GM19438 (cell line): ENCODE data around the gene PTTG1.

Source experiments
- ATAC-seq: cut with Tn5 transposase; IDR thresholded peaks from one replicate; pipeline ENCODE4 v1.9.1; 2021; ENCODE audit warnings: low read depth; ENCODE audit not compliant: unreplicated experiment

PTTG1 gene

DNA sequence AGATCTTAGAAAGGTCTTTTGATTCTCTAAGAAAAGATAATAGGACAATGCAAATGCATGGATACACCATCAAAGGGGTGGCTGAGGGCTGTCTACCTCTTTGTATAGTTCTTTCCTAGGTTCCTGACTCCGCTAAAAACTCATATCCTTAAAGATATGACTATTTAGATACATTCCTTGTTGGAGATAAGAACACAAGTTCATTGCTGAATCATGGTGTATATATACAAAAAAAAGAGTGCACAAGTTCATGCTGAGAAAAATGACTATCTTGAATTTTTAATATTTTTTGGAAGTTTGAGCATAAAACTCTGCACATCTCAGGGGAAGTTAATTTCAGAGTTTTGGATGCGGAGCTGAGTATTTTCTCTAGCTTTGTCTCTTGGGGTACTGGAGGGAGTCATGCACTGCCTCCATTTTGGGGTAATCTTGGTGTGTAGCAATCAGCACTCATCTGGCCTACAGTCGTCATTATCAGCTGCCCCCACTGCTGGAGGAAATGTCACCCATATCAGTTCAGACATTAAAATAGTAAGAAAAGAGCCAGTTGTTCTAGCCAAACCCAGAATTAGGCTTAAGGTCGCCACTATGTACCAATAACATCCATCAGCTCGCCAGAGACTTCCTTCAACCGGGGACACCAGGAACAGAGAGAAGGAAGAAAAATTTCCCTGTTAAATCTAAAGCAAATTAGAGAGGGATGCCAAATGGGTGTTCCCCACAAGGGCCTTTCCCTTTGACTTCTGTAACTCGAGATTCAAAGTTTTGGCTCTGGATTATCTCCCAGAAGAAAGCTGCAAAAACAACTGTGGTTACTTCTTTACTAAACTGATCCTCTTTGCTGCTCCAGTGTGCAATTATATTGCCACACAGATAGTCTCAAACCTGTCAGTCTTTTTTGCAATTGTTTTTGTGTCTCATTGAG is 49.0 kb downstream of the PTTG1 start:
- ATAC-seq = no peak

DNA sequence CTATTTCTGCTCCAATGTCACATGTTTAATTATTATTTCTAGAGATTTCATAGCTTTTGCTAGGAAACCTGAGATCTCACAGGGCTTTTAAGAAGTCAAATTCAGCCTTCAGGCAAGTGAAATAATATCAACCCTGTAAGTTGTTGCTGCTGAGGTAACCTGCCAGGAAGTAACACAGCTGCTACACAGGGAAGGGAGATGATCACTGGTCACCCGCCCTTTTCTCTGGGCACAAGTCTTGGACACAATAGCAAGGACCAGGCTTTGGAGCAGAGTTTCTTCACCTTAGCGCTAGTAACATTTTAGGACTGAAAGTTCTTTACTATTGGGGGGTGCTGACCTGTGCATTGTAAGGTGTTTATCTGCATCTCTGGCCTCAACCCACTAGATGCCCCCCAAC is 50.1 kb downstream of the PTTG1 start:
- no peak for ATAC-seq

DNA sequence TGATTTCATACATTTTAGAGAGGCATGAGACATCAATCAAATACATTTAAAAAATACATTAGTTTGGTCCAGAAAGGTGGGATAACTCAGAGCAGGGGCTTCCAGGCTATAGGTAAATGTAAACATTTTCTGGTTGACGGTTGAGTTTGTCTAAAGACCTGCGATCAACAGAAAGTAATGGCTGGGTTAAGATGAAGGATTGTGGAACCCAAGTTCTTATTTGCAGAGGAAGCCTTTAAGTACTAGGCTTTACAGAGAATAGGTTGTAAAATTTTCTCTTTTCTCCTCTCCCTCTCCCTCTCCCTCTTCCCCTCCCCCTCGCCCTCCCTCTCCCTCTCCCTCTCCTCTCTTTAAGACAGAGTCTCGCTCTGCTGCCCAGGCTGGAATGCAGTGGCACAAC is 50.8 kb downstream of the PTTG1 start:
- ATAC-seq = no peak

DNA sequence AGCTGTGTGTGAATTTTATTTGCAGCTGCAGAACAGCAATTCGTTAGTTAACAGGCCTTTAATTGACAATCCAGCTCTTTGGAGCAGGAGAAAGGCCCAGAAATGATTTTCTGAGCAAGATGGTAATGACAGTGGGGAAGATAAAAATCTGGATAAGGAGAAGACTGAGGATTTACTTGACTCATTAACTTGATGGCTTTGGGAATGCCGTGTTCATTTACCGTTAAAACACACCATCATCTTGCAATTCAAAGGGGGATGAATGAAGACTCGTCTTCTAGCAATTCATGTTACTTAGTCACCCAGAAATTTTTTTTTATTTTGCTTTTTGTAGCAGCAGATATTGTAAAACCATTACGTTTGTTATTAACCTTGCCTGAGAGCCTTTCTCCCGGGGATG is 52.0 kb downstream of the PTTG1 start:
- no peak for ATAC-seq

DNA sequence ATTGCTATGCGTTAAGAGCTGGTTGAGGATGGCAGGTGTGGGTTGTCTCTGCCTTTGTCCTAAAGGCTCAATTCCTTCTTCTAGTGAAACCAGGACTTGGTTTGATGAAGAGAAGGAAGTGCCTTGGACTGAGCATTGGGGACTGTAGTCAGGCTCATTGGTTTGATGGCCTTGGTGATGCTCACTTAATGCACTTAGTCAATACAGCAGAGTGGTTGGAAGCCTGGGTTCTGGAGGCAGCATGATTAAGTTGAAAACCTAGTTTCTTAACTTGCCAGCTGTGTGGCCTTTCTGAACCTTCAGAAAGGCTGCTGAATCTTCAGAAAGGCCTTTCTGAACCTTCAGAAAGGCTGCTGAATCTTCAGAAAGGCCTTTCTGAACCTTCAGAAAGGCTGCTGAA is 52.4 kb downstream of the PTTG1 start:
- ATAC-seq = no peak

DNA sequence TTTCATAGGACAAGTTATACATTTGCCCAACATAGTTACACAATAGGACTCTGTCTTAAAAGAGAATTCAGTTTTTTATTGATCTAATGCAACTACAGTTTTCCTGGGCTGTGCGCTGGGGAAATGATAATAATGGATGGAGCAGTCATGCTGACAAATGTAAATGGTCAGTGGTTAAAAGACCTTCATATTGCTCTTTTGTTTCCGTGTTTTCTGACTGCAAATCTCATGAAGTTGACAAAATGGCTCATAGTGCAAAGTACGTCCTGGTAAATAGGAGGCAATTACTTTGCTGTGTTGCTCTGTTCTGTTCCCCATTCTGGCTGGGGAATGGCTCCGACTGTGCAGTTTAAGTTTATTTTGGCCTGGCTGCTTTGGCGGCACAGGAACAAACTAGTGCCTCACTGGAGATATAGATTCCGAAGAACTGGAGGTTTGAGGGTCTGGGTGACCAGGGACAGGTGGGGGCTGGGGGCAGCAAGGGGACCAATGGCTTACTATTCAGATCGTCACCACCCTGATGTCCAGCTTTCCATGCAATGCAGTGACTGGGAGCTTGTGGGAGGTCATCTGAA is 54.3 kb downstream of the PTTG1 start:
- no peak for ATAC-seq

DNA sequence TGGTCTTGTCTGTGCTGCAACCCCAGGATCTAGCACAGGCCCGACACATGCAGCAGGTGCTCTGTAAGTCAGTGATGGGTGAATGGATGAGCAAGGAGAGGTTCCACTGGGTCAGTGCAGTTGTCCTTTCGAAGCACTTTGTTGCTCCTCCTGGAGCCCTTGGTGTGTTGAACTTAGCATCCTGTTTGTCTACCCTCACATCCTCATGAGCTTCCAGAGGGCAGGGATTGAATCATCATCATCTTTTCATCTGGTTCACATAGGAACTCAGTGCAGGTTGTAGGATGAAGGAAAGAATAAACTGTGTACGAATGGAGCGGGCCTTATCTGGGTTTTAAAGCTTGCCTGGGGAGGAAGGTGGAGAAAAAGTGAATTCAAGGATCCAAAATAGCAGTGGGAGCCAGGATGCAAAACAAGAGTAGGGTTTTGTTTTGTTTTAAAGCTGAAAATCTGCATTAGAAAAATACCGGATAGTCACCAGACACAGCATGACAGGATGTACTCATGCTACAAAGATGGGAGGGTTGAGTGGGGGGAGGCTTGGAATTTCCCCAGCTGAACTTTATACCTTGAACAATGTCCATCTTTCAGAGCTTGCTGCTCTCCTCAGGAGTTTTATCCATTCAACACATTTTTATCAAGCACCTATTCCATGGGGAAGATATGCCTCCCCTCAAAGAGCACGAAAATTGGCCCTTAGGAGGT is 55.8 kb downstream of the PTTG1 start:
- ATAC-seq = no peak

DNA sequence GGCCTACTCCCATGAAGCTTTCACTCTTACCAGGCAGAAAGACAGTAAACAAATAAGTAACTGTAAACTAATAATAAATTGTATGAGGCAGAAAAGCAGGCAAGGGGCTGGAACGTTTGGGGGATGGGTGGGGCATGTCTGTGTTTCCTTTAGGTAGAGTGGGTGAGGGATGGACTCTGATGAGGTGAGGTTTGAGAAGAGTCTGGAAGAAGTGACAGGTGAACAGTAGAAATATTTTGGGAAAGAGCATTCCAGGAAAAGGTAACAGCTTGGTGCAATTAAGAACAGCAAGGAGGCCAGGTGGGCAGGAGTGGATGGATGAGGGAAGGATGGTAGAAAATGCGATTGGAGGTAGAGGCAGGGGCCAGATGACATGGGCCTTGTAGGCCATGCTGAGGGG is 56.5 kb downstream of the PTTG1 start:
- ATAC-seq = no peak
